SK-N-SH treated with all-trans-retinoic acid at 6 μM for 48 hours (cell line): ENCODE data around the gene ANKRD29.

ENCODE experiments used
- ATAC-seq: fragments of 200-7000 bp; cut with Tn5 transposase; 3 replicates; pipeline ENCODE4 v1.9.1; 2020; ENCODE audit warnings: mild to moderate bottlenecking, moderate library complexity
- ARNTL ChIP-seq: fragments of 450-650 bp; formaldehyde crosslinking; IDR thresholded peaks from 2 replicates; pipeline ENCODE4 v1.5.0; 2020; ENCODE audit warnings: low read depth, mild to moderate bottlenecking, moderate library complexity, borderline replicate concordance
- BACH2 ChIP-seq: fragments of 250-450 bp; sonication (Bioruptor Pico); IDR thresholded peaks from 2 replicates; pipeline ENCODE4 v1.9.0; 2021; ENCODE audit warnings: mild to moderate bottlenecking, borderline replicate concordance
- CSDC2 ChIP-seq: fragments of 250-450 bp; sonication (Bioruptor Pico); IDR thresholded peaks from 2 replicates; pipeline ENCODE4 v1.5.0; 2020; ENCODE audit warnings: mild to moderate bottlenecking, moderate library complexity
- GLIS3 ChIP-seq: fragments of 250-450 bp; sonication (Bioruptor Pico); IDR thresholded peaks from 2 replicates; pipeline ENCODE4 v1.5.0; 2020; ENCODE audit warnings: mild to moderate bottlenecking, moderate library complexity
- OSR1 ChIP-seq: fragments of 250-450 bp; sonication (Bioruptor Pico); IDR thresholded peaks from 2 replicates; pipeline ENCODE4 v1.8.0; 2022; ENCODE audit warnings: moderate library complexity, mild to moderate bottlenecking, inconsistent platforms
- PPARA ChIP-seq: fragments of 250-450 bp; sonication (Bioruptor Pico); IDR thresholded peaks from 2 replicates; pipeline ENCODE4 v1.5.0; 2020; ENCODE audit warnings: mild to moderate bottlenecking, borderline replicate concordance
- RARB ChIP-seq: fragments of 250-450 bp; sonication (Bioruptor Pico); IDR thresholded peaks from 2 replicates; pipeline ENCODE4 v1.8.0; 2021; ENCODE audit warnings: mild to moderate bottlenecking, moderate library complexity
- TCF4 ChIP-seq: fragments of 250-450 bp; sonication (Bioruptor Pico); IDR thresholded peaks from 2 replicates; pipeline ENCODE4 v1.8.0; 2021; ENCODE audit warnings: mild to moderate bottlenecking, moderate library complexity, borderline replicate concordance
- ZC3H10 ChIP-seq: fragments of 250-450 bp; sonication (Bioruptor Pico); IDR thresholded peaks from 2 replicates; pipeline ENCODE4 v1.5.1; 2021; ENCODE audit warnings: mild to moderate bottlenecking, moderate library complexity
- ZFP3 ChIP-seq: fragments of 250-450 bp; sonication (Bioruptor Pico); IDR thresholded peaks from 2 replicates; pipeline ENCODE4 v1.5.0; 2020; ENCODE audit warnings: mild to moderate bottlenecking, moderate library complexity
- ZFP30 ChIP-seq: fragments of 450-650 bp; formaldehyde crosslinking; IDR thresholded peaks from 2 replicates; pipeline ENCODE4 v1.5.0; 2022; ENCODE audit warnings: mild to moderate bottlenecking, moderate library complexity
- ZNF565 ChIP-seq: fragments of 450-650 bp; formaldehyde crosslinking; conservative IDR thresholded peaks from 2 replicates; pipeline ENCODE4 v1.5.0; 2020; ENCODE audit warnings: low read depth, mild to moderate bottlenecking, moderate library complexity
- ZNF70 ChIP-seq: fragments of 450-650 bp; formaldehyde crosslinking; IDR thresholded peaks from 2 replicates; pipeline ENCODE4 v1.5.0; 2020; ENCODE audit warnings: mild to moderate bottlenecking, moderate library complexity
- ZNF8 ChIP-seq: fragments of 450-650 bp; formaldehyde crosslinking; IDR thresholded peaks from 2 replicates; pipeline ENCODE4 v1.5.0; 2020; ENCODE audit warnings: mild to moderate bottlenecking, moderate library complexity
- TF ChIP-seq, protein P1 (sequence below): fragments of 250-450 bp; sonication (Bioruptor Pico); IDR thresholded peaks from 2 replicates; pipeline ENCODE4 v1.5.1; 2020; ENCODE audit warnings: low read depth, mild to moderate bottlenecking, moderate library complexity
- TF ChIP-seq, protein P2 (sequence below): fragments of 250-450 bp; sonication (Bioruptor Pico); IDR thresholded peaks from 2 replicates; pipeline ENCODE4 v1.8.0; 2020; ENCODE audit warnings: mild to moderate bottlenecking, moderate library complexity, borderline replicate concordance
- TF ChIP-seq, protein P3 (sequence below): fragments of 250-450 bp; sonication (Bioruptor Pico); IDR thresholded peaks from 2 replicates; pipeline ENCODE4 v1.8.0; 2021; ENCODE audit warnings: low read depth, mild to moderate bottlenecking, moderate library complexity, borderline replicate concordance
- TF ChIP-seq, protein P4 (sequence below): fragments of 250-450 bp; sonication (Bioruptor Pico); IDR thresholded peaks from 2 replicates; pipeline ENCODE4 v1.5.1; 2021; ENCODE audit warnings: mild to moderate bottlenecking, moderate library complexity
- TF ChIP-seq, protein P5 (sequence below): fragments of 250-450 bp; sonication (Bioruptor Pico); IDR thresholded peaks from 2 replicates; pipeline ENCODE4 v1.5.0; 2020; ENCODE audit warnings: mild to moderate bottlenecking, moderate library complexity

ANKRD29 gene

DNA sequence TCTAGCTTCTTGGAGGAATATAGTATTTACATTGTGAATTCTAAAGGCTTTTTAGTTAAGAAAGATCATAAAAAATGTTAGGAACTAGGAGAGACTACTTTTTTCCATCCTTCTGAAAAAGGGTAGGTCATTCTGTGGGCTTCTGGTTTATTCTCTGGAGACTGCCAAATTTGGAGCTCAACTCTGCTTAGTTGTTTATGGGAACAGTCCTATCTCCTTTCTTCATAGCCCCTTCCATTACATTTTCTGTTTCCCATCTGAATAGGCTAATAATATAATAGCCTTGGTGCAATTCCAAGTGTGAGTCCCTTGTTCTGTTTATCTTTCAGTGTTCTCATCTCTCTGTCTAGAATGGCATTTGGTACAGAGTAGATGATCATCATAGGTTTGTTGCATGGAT lies 42.1 kb upstream of the ANKRD29 start:
- TF ChIP-seq, protein P1, sequence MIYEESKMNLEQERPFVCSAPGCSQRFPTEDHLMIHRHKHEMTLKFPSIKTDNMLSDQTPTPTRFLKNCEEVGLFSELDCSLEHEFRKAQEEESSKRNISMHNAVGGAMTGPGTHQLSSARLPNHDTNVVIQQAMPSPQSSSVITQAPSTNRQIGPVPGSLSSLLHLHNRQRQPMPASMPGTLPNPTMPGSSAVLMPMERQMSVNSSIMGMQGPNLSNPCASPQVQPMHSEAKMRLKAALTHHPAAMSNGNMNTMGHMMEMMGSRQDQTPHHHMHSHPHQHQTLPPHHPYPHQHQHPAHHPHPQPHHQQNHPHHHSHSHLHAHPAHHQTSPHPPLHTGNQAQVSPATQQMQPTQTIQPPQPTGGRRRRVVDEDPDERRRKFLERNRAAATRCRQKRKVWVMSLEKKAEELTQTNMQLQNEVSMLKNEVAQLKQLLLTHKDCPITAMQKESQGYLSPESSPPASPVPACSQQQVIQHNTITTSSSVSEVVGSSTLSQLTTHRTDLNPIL = no peak
- TF ChIP-seq, protein P2, sequence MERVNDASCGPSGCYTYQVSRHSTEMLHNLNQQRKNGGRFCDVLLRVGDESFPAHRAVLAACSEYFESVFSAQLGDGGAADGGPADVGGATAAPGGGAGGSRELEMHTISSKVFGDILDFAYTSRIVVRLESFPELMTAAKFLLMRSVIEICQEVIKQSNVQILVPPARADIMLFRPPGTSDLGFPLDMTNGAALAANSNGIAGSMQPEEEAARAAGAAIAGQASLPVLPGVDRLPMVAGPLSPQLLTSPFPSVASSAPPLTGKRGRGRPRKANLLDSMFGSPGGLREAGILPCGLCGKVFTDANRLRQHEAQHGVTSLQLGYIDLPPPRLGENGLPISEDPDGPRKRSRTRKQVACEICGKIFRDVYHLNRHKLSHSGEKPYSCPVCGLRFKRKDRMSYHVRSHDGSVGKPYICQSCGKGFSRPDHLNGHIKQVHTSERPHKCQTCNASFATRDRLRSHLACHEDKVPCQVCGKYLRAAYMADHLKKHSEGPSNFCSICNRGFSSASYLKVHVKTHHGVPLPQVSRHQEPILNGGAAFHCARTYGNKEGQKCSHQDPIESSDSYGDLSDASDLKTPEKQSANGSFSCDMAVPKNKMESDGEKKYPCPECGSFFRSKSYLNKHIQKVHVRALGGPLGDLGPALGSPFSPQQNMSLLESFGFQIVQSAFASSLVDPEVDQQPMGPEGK (CRISPR knock-in tag) = no peak
- TF ChIP-seq ZC3H10 (CRISPR knock-in tag) = no peak
- no peak for TF ChIP-seq RARB (CRISPR knock-in tag)
- TF ChIP-seq CSDC2 (CRISPR knock-in tag) = no peak
- TF ChIP-seq, protein P3, sequence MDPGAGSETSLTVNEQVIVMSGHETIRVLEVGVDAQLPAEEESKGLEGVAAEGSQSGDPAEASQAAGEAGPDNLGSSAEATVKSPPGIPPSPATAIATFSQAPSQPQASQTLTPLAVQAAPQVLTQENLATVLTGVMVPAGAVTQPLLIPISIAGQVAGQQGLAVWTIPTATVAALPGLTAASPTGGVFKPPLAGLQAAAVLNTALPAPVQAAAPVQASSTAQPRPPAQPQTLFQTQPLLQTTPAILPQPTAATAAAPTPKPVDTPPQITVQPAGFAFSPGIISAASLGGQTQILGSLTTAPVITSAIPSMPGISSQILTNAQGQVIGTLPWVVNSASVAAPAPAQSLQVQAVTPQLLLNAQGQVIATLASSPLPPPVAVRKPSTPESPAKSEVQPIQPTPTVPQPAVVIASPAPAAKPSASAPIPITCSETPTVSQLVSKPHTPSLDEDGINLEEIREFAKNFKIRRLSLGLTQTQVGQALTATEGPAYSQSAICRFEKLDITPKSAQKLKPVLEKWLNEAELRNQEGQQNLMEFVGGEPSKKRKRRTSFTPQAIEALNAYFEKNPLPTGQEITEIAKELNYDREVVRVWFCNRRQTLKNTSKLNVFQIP (CRISPR knock-in tag) = no peak
- TF ChIP-seq, protein P4, sequence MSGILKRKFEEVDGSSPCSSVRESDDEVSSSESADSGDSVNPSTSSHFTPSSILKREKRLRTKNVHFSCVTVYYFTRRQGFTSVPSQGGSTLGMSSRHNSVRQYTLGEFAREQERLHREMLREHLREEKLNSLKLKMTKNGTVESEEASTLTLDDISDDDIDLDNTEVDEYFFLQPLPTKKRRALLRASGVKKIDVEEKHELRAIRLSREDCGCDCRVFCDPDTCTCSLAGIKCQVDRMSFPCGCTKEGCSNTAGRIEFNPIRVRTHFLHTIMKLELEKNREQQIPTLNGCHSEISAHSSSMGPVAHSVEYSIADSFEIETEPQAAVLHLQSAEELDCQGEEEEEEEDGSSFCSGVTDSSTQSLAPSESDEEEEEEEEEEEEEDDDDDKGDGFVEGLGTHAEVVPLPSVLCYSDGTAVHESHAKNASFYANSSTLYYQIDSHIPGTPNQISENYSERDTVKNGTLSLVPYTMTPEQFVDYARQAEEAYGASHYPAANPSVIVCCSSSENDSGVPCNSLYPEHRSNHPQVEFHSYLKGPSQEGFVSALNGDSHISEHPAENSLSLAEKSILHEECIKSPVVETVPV = no peak
- ATAC-seq = no peak

DNA sequence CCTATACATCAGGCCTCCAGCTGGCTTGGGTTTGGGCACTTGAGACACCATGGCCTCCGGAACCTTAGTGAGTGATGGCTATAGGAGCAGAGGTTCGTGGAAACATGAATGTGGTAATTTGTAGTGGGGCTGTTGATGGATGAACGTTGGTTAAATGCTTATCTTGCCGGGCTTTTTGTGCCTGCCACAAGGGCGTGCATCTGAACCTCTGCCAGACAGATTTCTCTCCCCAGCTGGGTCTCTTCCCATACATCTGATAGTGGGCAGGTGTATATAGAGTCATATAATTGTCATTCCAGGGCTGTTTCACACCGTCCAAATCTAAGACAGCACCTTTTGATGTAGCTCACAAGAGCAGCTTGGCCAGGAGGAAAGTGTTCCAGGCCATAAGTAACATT lies 41.3 kb upstream of the ANKRD29 start:
- ATAC-seq = no peak
- TF ChIP-seq, protein P1 = no peak
- no peak for TF ChIP-seq PPARA (CRISPR knock-in tag)
- TF ChIP-seq TCF4 (CRISPR knock-in tag) = no peak
- no peak for TF ChIP-seq ZNF70 (CRISPR knock-in tag)
- TF ChIP-seq, protein P5, sequence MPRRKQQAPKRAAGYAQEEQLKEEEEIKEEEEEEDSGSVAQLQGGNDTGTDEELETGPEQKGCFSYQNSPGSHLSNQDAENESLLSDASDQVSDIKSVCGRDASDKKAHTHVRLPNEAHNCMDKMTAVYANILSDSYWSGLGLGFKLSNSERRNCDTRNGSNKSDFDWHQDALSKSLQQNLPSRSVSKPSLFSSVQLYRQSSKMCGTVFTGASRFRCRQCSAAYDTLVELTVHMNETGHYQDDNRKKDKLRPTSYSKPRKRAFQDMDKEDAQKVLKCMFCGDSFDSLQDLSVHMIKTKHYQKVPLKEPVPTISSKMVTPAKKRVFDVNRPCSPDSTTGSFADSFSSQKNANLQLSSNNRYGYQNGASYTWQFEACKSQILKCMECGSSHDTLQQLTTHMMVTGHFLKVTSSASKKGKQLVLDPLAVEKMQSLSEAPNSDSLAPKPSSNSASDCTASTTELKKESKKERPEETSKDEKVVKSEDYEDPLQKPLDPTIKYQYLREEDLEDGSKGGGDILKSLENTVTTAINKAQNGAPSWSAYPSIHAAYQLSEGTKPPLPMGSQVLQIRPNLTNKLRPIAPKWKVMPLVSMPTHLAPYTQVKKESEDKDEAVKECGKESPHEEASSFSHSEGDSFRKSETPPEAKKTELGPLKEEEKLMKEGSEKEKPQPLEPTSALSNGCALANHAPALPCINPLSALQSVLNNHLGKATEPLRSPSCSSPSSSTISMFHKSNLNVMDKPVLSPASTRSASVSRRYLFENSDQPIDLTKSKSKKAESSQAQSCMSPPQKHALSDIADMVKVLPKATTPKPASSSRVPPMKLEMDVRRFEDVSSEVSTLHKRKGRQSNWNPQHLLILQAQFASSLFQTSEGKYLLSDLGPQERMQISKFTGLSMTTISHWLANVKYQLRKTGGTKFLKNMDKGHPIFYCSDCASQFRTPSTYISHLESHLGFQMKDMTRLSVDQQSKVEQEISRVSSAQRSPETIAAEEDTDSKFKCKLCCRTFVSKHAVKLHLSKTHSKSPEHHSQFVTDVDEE (CRISPR knock-in tag) = no peak
- TF ChIP-seq ZNF8 (CRISPR knock-in tag) = no peak
- TF ChIP-seq ZNF565 (CRISPR knock-in tag) = no peak
- TF ChIP-seq, protein P2 (CRISPR knock-in tag) = no peak
- TF ChIP-seq CSDC2 (CRISPR knock-in tag) = no peak

DNA sequence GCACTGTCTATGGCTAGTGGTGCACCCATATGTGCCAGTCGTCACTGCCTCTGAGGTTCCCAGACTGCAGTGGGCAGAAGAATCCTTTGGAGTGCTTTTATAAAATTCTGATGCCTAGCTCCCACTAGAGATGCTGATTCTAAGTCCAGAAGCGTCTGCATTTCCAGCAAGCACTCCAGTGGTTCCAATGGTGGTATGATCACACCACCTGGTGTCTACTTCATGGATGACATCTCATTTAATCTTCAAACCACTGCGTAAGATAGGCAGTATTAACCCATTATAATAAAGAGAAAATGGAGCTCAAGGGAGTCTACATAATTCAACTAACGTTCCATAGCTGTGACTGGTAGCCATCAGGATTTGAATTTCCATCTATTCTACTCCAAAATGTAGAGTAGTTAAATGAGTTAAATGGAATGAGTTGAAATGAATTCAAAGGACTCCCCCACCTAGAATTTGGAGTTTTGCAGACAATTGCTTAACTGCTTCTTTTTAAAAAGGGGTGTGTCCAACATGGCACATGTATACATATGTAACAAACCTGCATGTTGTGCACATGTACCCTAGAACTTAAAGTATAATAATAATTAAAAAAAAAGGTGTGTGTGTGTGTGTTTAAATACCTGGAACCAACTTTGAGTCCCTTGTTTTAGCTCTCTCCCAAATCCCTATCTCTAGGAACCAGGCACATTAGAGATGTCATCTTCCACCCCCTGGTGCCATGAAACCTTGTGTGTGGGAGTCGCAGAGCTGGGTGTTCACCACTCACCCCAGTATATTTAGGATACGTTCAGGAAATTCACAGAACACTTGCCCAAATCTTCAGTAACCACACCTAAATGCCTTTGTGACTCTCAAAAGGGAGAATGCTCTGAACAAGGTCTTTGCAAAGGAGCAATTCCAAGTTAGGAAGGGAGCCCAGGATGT lies 40.6 kb upstream of the ANKRD29 start:
- ATAC-seq = peak; percentile 99
- no peak for TF ChIP-seq ZNF565 (CRISPR knock-in tag)
- no peak for TF ChIP-seq OSR1 (CRISPR knock-in tag)
- no peak for TF ChIP-seq CSDC2 (CRISPR knock-in tag)
- no peak for TF ChIP-seq ZNF70 (CRISPR knock-in tag)
- TF ChIP-seq ARNTL (CRISPR knock-in tag) = no peak
- no peak for TF ChIP-seq ZNF8 (CRISPR knock-in tag)
- no peak for TF ChIP-seq PPARA (CRISPR knock-in tag)
- TF ChIP-seq GLIS3 = no peak
- TF ChIP-seq, protein P5 (CRISPR knock-in tag) = no peak
- TF ChIP-seq TCF4 (CRISPR knock-in tag) = no peak
- TF ChIP-seq ZFP30 (CRISPR knock-in tag) = no peak
- TF ChIP-seq ZC3H10 (CRISPR knock-in tag) = no peak
- no peak for TF ChIP-seq BACH2 (CRISPR knock-in tag)
- TF ChIP-seq ZFP3 (CRISPR knock-in tag) = no peak
